Muscle layer of duodenum (tissue), 2 donors: ENCODE results near the gene EIF4E1B.

Source experiments
- H3K27ac ChIP-seq: one replicate; pipeline ENCODE4 v1.7.0; 2013; ENCODE audit warnings: mild to moderate bottlenecking, low read length
- H3K27me3 ChIP-seq: one replicate; pipeline ENCODE4 v1.7.0; 2013; ENCODE audit warnings: low read depth, mild to moderate bottlenecking, control low read depth, low read length
- H3K36me3 ChIP-seq, 2 donors: one replicate each; pipeline ENCODE4 v1.7.0; 2013; ENCODE audit warnings: low read length in 2 of 2, control low read depth in 1 of 2, mild to moderate bottlenecking in 1 of 2; ENCODE audit not compliant: insufficient read depth in 2 of 2, control insufficient read depth in 1 of 2
- H3K4me1 ChIP-seq, 2 donors: one replicate each; pipeline ENCODE4 v1.7.0; 2013; ENCODE audit warnings: low read length in 2 of 2, mild to moderate bottlenecking in 2 of 2, control low read depth in 1 of 2, moderate library complexity in 1 of 2; ENCODE audit not compliant: insufficient read depth in 2 of 2, control insufficient read depth in 1 of 2
- H3K4me3 ChIP-seq, 2 donors: one replicate each; pipeline ENCODE4 v1.7.0; 2013; ENCODE audit warnings: low read length in 2 of 2, low read depth in 1 of 2, mild to moderate bottlenecking in 1 of 2
- H3K9me3 ChIP-seq, 2 donors: one replicate each; pipeline ENCODE4 v1.7.0; 2013; ENCODE audit warnings: low read length in 2 of 2, control low read depth in 1 of 2, mild to moderate bottlenecking in 1 of 2; ENCODE audit not compliant: control insufficient read depth in 1 of 2
- donor health status: healthy.

The EIF4E1B gene

DNA sequence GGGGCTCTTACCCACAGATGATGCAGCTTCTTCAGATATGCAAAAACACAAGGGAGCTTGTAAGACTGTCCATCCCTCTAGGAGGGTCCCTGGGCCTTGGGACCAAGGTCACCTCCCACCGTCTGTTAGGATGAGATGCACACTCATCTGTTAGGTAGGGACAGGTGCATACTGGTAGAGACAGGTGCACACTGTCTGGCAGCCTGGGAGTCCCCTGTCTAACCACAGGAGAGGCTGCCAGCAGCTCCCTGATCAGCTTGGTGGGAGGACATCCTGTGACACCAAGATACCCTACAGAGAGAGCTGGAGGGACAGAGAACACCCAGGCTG, 30.0 kb downstream of the EIF4E1B start:
- Histone ChIP-seq H3K4me1 (peaks cover 8 to 17% of the 10 kb centered on the region in 2 donors), H3K27ac (no peak overlapping the region), H3K36me3 (peaks cover 4 to 16% of the 10 kb centered on the region in 2 donors), H3K9me3 (no peaks in the 10 kb centered on the region), H3K4me3 (no peak overlapping the region), H3K27me3 (no peaks in the 10 kb centered on the region)

- Histone ChIP-seq H3K4me1 (peaks cover 8 to 17% of the 10 kb centered on the region in 2 donors), H3K9me3 (no peaks in the 10 kb centered on the region), H3K36me3 (peaks cover 4 to 11% of the 10 kb centered on the region in 2 donors), H3K27me3 (no peaks in the 10 kb centered on the region), H3K27ac (no peak overlapping the region), H3K4me3 (no peak overlapping the region)
These were observed 30.6 kb downstream of the EIF4E1B start for GRCh38 chr5:176660860-176661641.

DNA sequence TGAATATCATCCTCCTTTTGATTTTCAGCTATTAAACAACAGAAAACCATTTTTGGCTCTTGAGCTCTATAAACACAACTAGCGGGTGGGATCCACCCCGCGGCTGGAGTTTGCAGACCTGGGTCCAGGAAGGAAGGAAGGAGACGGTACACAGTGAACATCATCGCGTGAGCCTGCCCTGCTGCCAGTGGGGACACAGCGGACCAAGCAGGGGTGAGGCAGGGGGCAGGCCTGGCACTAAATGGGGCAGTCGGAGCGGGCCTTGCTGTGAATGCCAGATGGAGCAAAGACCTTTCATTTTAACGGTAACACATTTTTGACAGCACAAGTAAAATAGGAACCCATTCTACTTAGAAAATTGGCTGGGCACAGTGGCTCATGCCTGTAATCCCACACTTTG, 31.2 kb downstream of the EIF4E1B start:
- Histone ChIP-seq H3K4me1 (peaks cover 8 to 17% of the 10 kb centered on the region in 2 donors), H3K9me3 (no peaks in the 10 kb centered on the region), H3K36me3 (peaks cover 0 to 9% of the 10 kb centered on the region in 2 donors)

GRCh38 chr5:176662371-176663333, 32.2 kb downstream of the EIF4E1B start:
- peaks cover 8 to 17% of the 10 kb centered on the region in 2 donors for H3K4me1 ChIP-seq
- H3K27me3 ChIP-seq = no peaks in the 10 kb centered on the region
- no peaks in the 10 kb centered on the region for H3K9me3 ChIP-seq
- no peak overlapping the region for H3K27ac ChIP-seq
- H3K4me3 ChIP-seq = no peak overlapping the region
- H3K36me3 ChIP-seq = no peaks in the 10 kb centered on the region

More for the DNA sequence above, 31.2 kb downstream of the EIF4E1B start:
- Histone ChIP-seq H3K27ac (no peak overlapping the region), H3K4me3 (no peak overlapping the region), H3K27me3 (no peaks in the 10 kb centered on the region)

- no peaks in the 10 kb centered on the region for H3K36me3 ChIP-seq
- no peak overlapping the region for H3K4me3 ChIP-seq
- no peaks in the 10 kb centered on the region for H3K27me3 ChIP-seq
- no peak overlapping the region for H3K27ac ChIP-seq
- no peaks in the 10 kb centered on the region for H3K9me3 ChIP-seq
- H3K4me1 ChIP-seq = peaks cover 3 to 12% of the 10 kb centered on the region in 2 donors
These were observed 33.1 kb downstream of the EIF4E1B start for GRCh38 chr5:176663566-176663965.

DNA sequence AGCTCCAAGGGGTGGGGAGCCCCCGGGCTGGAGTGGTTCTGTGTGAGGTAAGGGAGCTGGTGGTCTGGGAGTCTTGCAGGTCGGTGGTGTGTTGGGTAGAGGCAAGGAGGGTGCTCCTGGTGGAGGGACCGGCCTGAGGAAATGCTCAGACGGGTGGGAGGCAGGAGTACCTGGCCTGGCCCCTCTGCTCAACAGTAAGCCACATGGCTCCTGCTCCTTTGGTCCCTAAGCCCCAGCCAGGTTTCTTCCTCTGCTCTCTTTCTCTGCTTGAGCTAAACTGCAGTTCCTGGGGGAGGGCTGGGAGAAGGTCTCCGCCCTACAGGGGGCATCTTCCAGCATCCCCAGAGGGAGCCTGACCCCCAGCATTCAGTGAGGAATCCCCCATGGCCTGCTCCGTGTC, 34.0 kb downstream of the EIF4E1B start:
- H3K36me3 ChIP-seq = no peaks in the 10 kb centered on the region
- H3K9me3 ChIP-seq = no peaks in the 10 kb centered on the region
- H3K4me1 ChIP-seq = peaks cover 0 to 6% of the 10 kb centered on the region in 2 donors
- H3K4me3 ChIP-seq = no peak overlapping the region
- no peak overlapping the region for H3K27ac ChIP-seq
- H3K27me3 ChIP-seq = no peaks in the 10 kb centered on the region

DNA sequence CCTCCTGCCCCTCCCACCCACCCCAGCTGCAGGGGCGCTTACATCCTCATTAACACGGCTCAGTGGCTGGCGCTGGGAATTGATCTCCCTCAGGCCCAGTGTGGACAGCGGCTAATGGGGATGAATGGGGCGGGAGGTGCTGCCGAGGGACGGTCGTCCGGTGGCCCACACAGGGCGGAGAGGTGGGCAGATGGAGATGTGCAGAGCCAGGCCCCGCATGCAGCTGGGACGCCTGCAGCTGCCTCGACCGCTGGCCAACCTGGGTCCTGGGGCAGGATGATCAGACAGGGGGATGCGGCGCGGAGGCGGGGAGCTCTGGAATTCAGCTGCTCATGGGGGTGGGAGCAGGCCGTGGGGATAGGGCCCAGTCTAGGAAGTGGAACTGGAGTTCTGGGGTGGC, 34.4 kb downstream of the EIF4E1B start:
- H3K27me3 ChIP-seq = no peaks in the 10 kb centered on the region
- H3K27ac ChIP-seq = no peak overlapping the region
- H3K4me1 ChIP-seq = peaks cover 0 to 6% of the 10 kb centered on the region in 2 donors
- no peaks in the 10 kb centered on the region for H3K36me3 ChIP-seq
- no peaks in the 10 kb centered on the region for H3K9me3 ChIP-seq
- H3K4me3 ChIP-seq = no peak overlapping the region

- H3K36me3 ChIP-seq = no peaks in the 10 kb centered on the region
- peaks cover 0 to 6% of the 10 kb centered on the region in 2 donors for H3K4me1 ChIP-seq
- no peak overlapping the region for H3K4me3 ChIP-seq
- no peaks in the 10 kb centered on the region for H3K9me3 ChIP-seq
- H3K27ac ChIP-seq = no peak overlapping the region
- H3K27me3 ChIP-seq = peaks cover 3% of the 10 kb centered on the region
These were observed 35.0 kb downstream of the EIF4E1B start for GRCh38 chr5:176665517-176665916.

DNA sequence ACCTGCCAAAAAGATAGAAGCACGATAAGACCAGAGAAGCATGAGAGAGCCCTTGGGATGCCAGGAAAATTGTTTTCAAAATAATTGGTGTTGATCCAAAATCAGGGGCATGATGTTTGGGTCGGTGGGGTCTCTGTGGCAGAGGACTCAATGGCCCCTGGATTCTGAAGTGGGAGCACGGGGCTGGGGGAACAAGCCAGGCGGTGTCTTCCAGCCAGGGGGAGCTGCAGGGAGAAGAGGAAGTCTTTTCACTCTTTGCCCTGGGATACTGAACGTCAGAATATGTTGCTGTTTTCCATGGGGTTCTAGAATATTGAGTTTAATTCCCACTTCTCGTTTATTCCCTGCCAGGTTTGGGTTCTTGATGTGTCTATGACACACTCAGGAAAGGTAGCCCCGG, 37.2 kb downstream of the EIF4E1B start:
- Histone ChIP-seq H3K27me3 (peaks cover 4% of the 10 kb centered on the region), H3K27ac (no peak overlapping the region), H3K4me1 (no peaks in the 10 kb centered on the region), H3K36me3 (no peaks in the 10 kb centered on the region), H3K4me3 (no peak overlapping the region), H3K9me3 (no peaks in the 10 kb centered on the region)

DNA sequence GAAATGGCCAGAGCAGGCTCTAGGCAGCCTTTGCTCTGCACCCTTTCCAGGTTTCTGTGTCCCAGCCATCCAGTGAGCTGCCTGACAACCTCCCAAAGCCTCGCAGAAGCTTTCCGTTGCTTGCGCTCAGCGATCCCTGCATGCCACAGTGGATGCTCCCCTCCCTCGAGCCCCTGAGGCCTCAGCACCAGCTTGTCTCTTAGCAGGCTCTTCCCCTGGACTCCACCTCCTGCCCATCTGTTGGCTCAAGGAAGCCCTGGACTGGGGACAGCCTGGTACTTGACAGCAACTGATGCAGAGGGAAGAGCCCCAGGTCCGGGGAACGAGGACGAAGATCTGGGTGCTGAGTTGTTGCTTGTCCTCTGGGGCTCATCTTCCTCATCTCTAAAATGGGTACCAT, 40.0 kb downstream of the EIF4E1B start:
- Histone ChIP-seq H3K27ac (no peak overlapping the region), H3K27me3 (peaks cover 4% of the 10 kb centered on the region), H3K4me1 (no peaks in the 10 kb centered on the region), H3K9me3 (no peaks in the 10 kb centered on the region), H3K4me3 (no peak overlapping the region), H3K36me3 (no peaks in the 10 kb centered on the region)

DNA sequence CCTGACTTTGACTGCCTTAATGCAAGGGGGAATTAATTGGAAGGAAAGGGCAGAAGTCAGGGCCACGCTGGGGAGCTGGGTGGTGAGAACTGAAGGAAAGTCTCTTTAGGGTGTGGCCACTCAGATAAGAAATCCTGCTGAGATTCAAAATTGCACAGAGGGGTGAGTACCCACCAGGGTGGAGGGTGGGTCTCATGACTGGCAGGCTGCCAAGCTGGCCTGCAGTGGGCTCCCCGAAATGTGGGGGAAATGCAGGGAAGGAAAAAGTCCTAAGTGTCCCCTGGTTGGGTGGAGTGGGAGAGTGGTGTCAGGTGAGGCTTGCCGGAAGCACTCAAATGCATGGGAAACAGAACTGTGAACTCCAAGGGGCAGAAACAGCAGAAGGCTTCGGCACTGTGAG, 40.9 kb downstream of the EIF4E1B start:
- Histone ChIP-seq H3K36me3 (no peaks in the 10 kb centered on the region), H3K4me3 (no peak overlapping the region), H3K4me1 (no peaks in the 10 kb centered on the region), H3K27me3 (peaks cover 4% of the 10 kb centered on the region), H3K9me3 (no peaks in the 10 kb centered on the region), H3K27ac (no peak overlapping the region)
